B cell (primary cell): ENCODE results near the gene TRIM61. TPM values are rescaled to one million over a fixed set of nuclear protein-coding genes. Genes with fewer than 3 reads are reported as not detected.

Experiments
- ATAC-seq: fragments of 200-7000 bp; cut with Tn5 transposase; one replicate; pipeline ENCODE4 v1.10.0; 2021; ENCODE audit warnings: low read depth, mild to moderate bottlenecking, moderate number of reproducible peaks, moderate library complexity
- CTCF ChIA-PET: fragments of 350-600 bp; sonication (Branson Sonifier 250); formaldehyde crosslinking; loops from one replicate; lab custom pipeline; 2021; ENCODE audit warnings: antibody characterized with exemption, inconsistent platforms; lab: Charles Lee
- POLR2A ChIA-PET: fragments of 350-600 bp; sonication (Branson Sonifier 250); formaldehyde crosslinking; loops from one replicate; lab custom pipeline; 2021; ENCODE audit warnings: antibody characterized with exemption; lab: Charles Lee
- DNase-seq: peaks from one replicate; pipeline ENCODE4 v3.0.0; 2013
- H2AFZ ChIP-seq: 2 replicates; pipeline ENCODE4 v1.6.1; 2012; ENCODE audit warnings: mild to moderate bottlenecking, low read depth, low read length; ENCODE audit not compliant: insufficient read depth, poor library complexity, severe bottlenecking
- H3K27ac ChIP-seq, 2 donors: 1 replicate in 1 of 2; 2 replicates in 1 of 2; pipeline ENCODE4 v1.5.1; 2012 to 2013; ENCODE audit warnings: low read length in 2 of 2, mild to moderate bottlenecking in 2 of 2, moderate library complexity in 1 of 2
- H3K27me3 ChIP-seq, 4 experiments: fragments of 200-600 bp in 1 of 4; sonication (generic) in 1 of 4; replicated peaks in 1 of 4; 1 replicate in 2 of 4; 2 replicates in 2 of 4; pipeline versions ENCODE4 v1.6.1 to v1.7.0; 2013 to 2016; ENCODE audit warnings: low read length in 3 of 4, mild to moderate bottlenecking in 2 of 4, mixed read lengths in 1 of 4, moderate library complexity in 1 of 4; ENCODE audit not compliant: insufficient read depth in 4 of 4, control insufficient read depth in 3 of 4; ENCODE audit errors: control extremely low read depth in 1 of 4
- H3K36me3 ChIP-seq, 2 experiments: replicated peaks in 1 of 2; 1 replicate in 1 of 2; 2 replicates in 1 of 2; pipeline versions ENCODE4 v1.6.1 to v1.7.1; 2013; ENCODE audit warnings: low read length in 1 of 2; ENCODE audit not compliant: insufficient read depth in 2 of 2, control insufficient read depth in 1 of 2; ENCODE audit errors: control extremely low read depth in 1 of 2, extremely low read depth in 1 of 2
- H3K4me1 ChIP-seq, 2 donors: fragments of 200-600 bp in 1 of 2; sonication (generic) in 1 of 2; 1 replicate in 1 of 2; 2 replicates in 1 of 2; pipeline versions ENCODE4 v1.5.1 to v1.6.1; 2013 to 2017; ENCODE audit warnings: low read length in 2 of 2; ENCODE audit not compliant: control insufficient read depth in 2 of 2, insufficient read depth in 2 of 2
- H3K4me2 ChIP-seq: replicated peaks from 2 replicates; pipeline ENCODE3; 2012; ENCODE audit warnings: mild to moderate bottlenecking, low read depth, low read length; ENCODE audit not compliant: poor library complexity, severe bottlenecking
- H3K4me3 ChIP-seq, 5 experiments: fragments of 200-600 bp in 1 of 5; sonication (generic) in 1 of 5; 1 replicate in 3 of 5; 2 replicates in 2 of 5; pipeline versions ENCODE4 v1.5.1 to v1.7.0; 2011 to 2016; ENCODE audit warnings: low read length in 4 of 5, mild to moderate bottlenecking in 4 of 5, low read depth in 2 of 5, control low read depth in 1 of 5, moderate library complexity in 1 of 5; ENCODE audit not compliant: insufficient read depth in 1 of 5; ENCODE audit errors: control extremely low read depth in 1 of 5, extremely low read depth in 1 of 5
- H3K79me2 ChIP-seq: fragments of 200-600 bp; sonication (generic); one replicate; pipeline ENCODE4 v1.6.0; 2016; ENCODE audit warnings: low read length; ENCODE audit not compliant: control insufficient read depth, insufficient read depth
- H3K9ac ChIP-seq: fragments of 200-600 bp; sonication (generic); 2 replicates; pipeline ENCODE4 v1.6.1; 2017; ENCODE audit warnings: mild to moderate bottlenecking, low read length, moderate library complexity
- H3K9me3 ChIP-seq, 3 donors: one replicate each; pipeline versions ENCODE4 v1.6.1 to v1.7.1; 2013; ENCODE audit warnings: low read length in 2 of 3; ENCODE audit not compliant: control insufficient read depth in 2 of 3, insufficient read depth in 1 of 3; ENCODE audit errors: control extremely low read depth in 1 of 3
- H4K20me1 ChIP-seq: 2 replicates; pipeline ENCODE4 v1.6.0; 2012; ENCODE audit warnings: mild to moderate bottlenecking, low read length; ENCODE audit not compliant: insufficient read depth, control insufficient read depth, poor library complexity, severe bottlenecking
- H3K27ac Mint-ChIP-seq: one replicate; pipeline ENCODE4 v1.8.0; 2021; ENCODE audit warnings: mixed read lengths
- H3K27me3 Mint-ChIP-seq: one replicate; pipeline ENCODE4 v1.8.0; 2021; ENCODE audit warnings: mixed read lengths
- H3K4me1 Mint-ChIP-seq: one replicate; pipeline ENCODE4 v1.8.0; 2021; ENCODE audit warnings: mixed read lengths
- H3K4me3 Mint-ChIP-seq: one replicate; pipeline ENCODE4 v1.8.0; 2021; ENCODE audit warnings: mixed read lengths
- H3K9me3 Mint-ChIP-seq: one replicate; pipeline ENCODE4 v1.8.0; 2022; ENCODE audit warnings: mixed read lengths; ENCODE audit not compliant: insufficient read depth
- CTCF ChIP-seq: fragments of 200-600 bp; IDR thresholded peaks from one replicate; pipeline ENCODE4 v1.8.0; 2022; ENCODE audit warnings: antibody characterized with exemption, mild to moderate bottlenecking
- EZH2 ChIP-seq: IDR thresholded peaks from 2 replicates; pipeline ENCODE4 v1.6.1; 2012; ENCODE audit warnings: borderline replicate concordance, low read depth, mild to moderate bottlenecking, moderate library complexity, low read length; ENCODE audit not compliant: insufficient read depth, poor library complexity, severe bottlenecking
- WGBS: methylation state at CpG from one replicate; pipeline ENCODE4 v1.1.5; 2013; ENCODE audit warnings: missing lambda C conversion rate; ENCODE audit not compliant: insufficient coverage; 5-methylcytosine and 5-hydroxymethylcytosine counted together
- intact Hi-C: fragments of 100-400 bp; cut with micrococcal nuclease; formaldehyde crosslinking; loops from one replicate; pipeline ENCODE4 v1.10.0; 2022
- polyA plus RNA-seq: library from polyadenylated mRNA; depleted of rRNA; stranded (reverse); fragments of >200 nt; gene quantifications from 2 replicates; pipeline ENCODE4 v1.2.3, GENCODE V29; 2012
- total RNA-seq, 2 donors: library from RNA; stranded (reverse); fragments of 120-200 nt in 1 of 2; gene quantifications; 1 replicate in 1 of 2; 2 replicates in 1 of 2; pipeline versions ENCODE4 v1.2.3 to v1.2.4, GENCODE V29; 2013 to 2022

The TRIM61 gene
- total and polyA plus RNA-seq, 2 donors (not counting 1 experiment from before 2014, with no cell fraction given), result 0.16 to 2.2 TPM

- Mint-ChIP-seq H3K9me3 (no peaks in the 10 kb centered on the region), H3K4me1 (no peaks in the 10 kb centered on the region)
- POLR2A ChIA-PET, result no interaction called here
Observed at GRCh38 chr4:164946810-164947209, 30.6 kb downstream of the TRIM61 start.

GRCh38 chr4:164945146-164945545 is 32.3 kb downstream of the TRIM61 start:
- POLR2A ChIA-PET, result no interaction called here
- DNase-seq (no peak), ATAC-seq (no peak)
- Histone ChIP-seq H3K36me3 (no peaks in the 10 kb centered on the region), H3K4me3 (no peak overlapping the region), H4K20me1 (no peaks in the 10 kb centered on the region), H3K4me1 (no peaks in the 10 kb centered on the region), H3K79me2 (no peaks in the 10 kb centered on the region), H3K9ac (no peak overlapping the region), H3K27me3 (peaks cover 0 to 6% (median 2%) of the 10 kb centered on the region in 4 experiments), H3K9me3 (peaks cover 0 to 8% (median 0%) of the 10 kb centered on the region in 3 donors), H3K27ac (no peak overlapping the region), H3K4me2 (no peak overlapping the region), H2AFZ (no peak overlapping the region)
- H3K27ac Mint-ChIP-seq, result no peak overlapping the region
- CTCF ChIA-PET, result no interaction called here
- H3K27me3 Mint-ChIP-seq, result peaks cover 45% of the 10 kb centered on the region
- TF ChIP-seq CTCF (no peak), EZH2 (no peak)
- H3K4me3 Mint-ChIP-seq, result no peak overlapping the region
- H3K9me3 Mint-ChIP-seq, result no peaks in the 10 kb centered on the region
- 33% methylated on average over 1 of the region's 5 CpGs for WGBS
- H3K4me1 Mint-ChIP-seq, result no peaks in the 10 kb centered on the region
- intact Hi-C loops, result no loop called here

More at GRCh38 chr4:164946810-164947209, 30.6 kb downstream of the TRIM61 start:
- Histone ChIP-seq H3K4me2 (no peak overlapping the region), H3K27ac (no peak overlapping the region), H3K4me1 (no peaks in the 10 kb centered on the region), H3K4me3 (no peak overlapping the region), H3K9me3 (peaks cover 0 to 8% (median 0%) of the 10 kb centered on the region in 3 donors), H3K9ac (no peak overlapping the region), H4K20me1 (no peaks in the 10 kb centered on the region), H3K36me3 (no peaks in the 10 kb centered on the region), H2AFZ (no peak overlapping the region), H3K27me3 (peaks cover 0 to 13% (median 2%) of the 10 kb centered on the region in 4 experiments), H3K79me2 (no peaks in the 10 kb centered on the region)
- TF ChIP-seq CTCF (no peak), EZH2 (no peak)
- Mint-ChIP-seq H3K27me3 (peaks cover 49% of the 10 kb centered on the region), H3K27ac (no peak overlapping the region), H3K4me3 (no peak overlapping the region)
- ATAC-seq (no peak), DNase-seq (no peak)
- intact Hi-C loops, result no loop called here
- CTCF ChIA-PET, result no interaction called here
- 94% methylated on average over 4 of the region's 5 CpGs for WGBS
